Transverse colon (tissue), 4 donors: ENCODE data around the gene MXI1. TPM values are rescaled to one million over a fixed set of nuclear protein-coding genes. Genes with fewer than 3 reads are reported as not detected.

Experiments used
- DNase-seq: peaks from one replicate; pipeline ENCODE4 v3.0.0-alpha.2; 2019
- H3K27ac ChIP-seq, 4 donors: fragments of 200-600 bp; sonication (generic); 2 replicates each; pipeline ENCODE4 v1.5.1; 2016 to 2018; ENCODE audit warnings: inconsistent platforms in 4 of 4
- H3K27me3 ChIP-seq: fragments of 200-600 bp; sonication (generic); 2 replicates; pipeline ENCODE4 v1.5.1; 2017; ENCODE audit warnings: inconsistent platforms
- H3K36me3 ChIP-seq, 4 donors: fragments of 200-600 bp; sonication (generic); 2 replicates each; pipeline ENCODE4 v1.5.1; 2017 to 2019; ENCODE audit warnings: inconsistent platforms in 4 of 4
- H3K4me1 ChIP-seq, 4 donors: fragments of 200-600 bp; sonication (generic); 2 replicates each; pipeline ENCODE4 v1.5.1; 2017 to 2020; ENCODE audit warnings: inconsistent platforms in 4 of 4
- H3K4me3 ChIP-seq, 4 donors: fragments of 200-600 bp; sonication (generic); 1 replicate in 1 of 4; 2 replicates in 3 of 4; pipeline versions ENCODE4 v1.5.1 to v1.6.1; 2017 to 2019; ENCODE audit warnings: inconsistent platforms in 4 of 4
- H3K9me3 ChIP-seq, 2 donors: fragments of 200-600 bp; sonication (generic); 2 replicates each; pipeline ENCODE4 v1.5.1; 2017 to 2019; ENCODE audit warnings: inconsistent platforms in 2 of 2
- CTCF ChIP-seq, 5 experiments: fragments of 200-600 bp in 3 of 5; fragments of 450-650 bp in 2 of 5; sonication (generic) in 3 of 5; IDR thresholded peaks; 1 replicate in 2 of 5; 2 replicates in 3 of 5; pipeline ENCODE4 v1.5.1; 2016 to 2017; ENCODE audit warnings: antibody characterized with exemption in 5 of 5, inconsistent platforms in 3 of 5, mild to moderate bottlenecking in 2 of 5, moderate library complexity in 1 of 5
- EP300 ChIP-seq: sonication (generic); formaldehyde crosslinking; IDR thresholded peaks from one replicate; pipeline ENCODE4 v1.6.1; 2017; ENCODE audit warnings: antibody characterized with exemption, low read depth
- POLR2A ChIP-seq: fragments of 450-650 bp; IDR thresholded peaks from one replicate; pipeline ENCODE4 v1.6.1; 2016; ENCODE audit warnings: antibody characterized with exemption, mild to moderate bottlenecking, moderate library complexity
- POLR2AphosphoS5 ChIP-seq, 3 donors: sonication (generic); formaldehyde crosslinking; IDR thresholded peaks; one replicate each; pipeline ENCODE4 v1.6.1; 2016; ENCODE audit warnings: antibody characterized with exemption in 3 of 3
- WGBS, 2 donors: methylation state at CpG; one replicate each; pipeline ENCODE4 v1.1.5; 2018; ENCODE audit warnings: low coverage in 1 of 2; 5-methylcytosine and 5-hydroxymethylcytosine counted together
- in situ Hi-C, 4 donors: fragments of 200-750 bp; cut with MboI; loops; one replicate each; pipeline versions ENCODE4 v1.15.0 to v1.15.1; 2017; ENCODE audit warnings: low sequenced_read_pairs in 3 of 4, low pct_ligation_motif_present in 1 of 4, low pct_unique_long_range_greater_than_20kb in 1 of 4
- intact Hi-C: fragments of 100-400 bp; cut with DNase I; formaldehyde crosslinking; loops from one replicate; pipeline ENCODE4 v1.15.1; 2023; ENCODE audit warnings: low total_unique reads
- total RNA-seq, 4 donors: library from RNA; depleted of rRNA; stranded (reverse); fragments of >200 nt; gene quantifications; one replicate each; pipeline ENCODE4 v1.1.0, GENCODE V29; 2016

MXI1 gene
- total RNA-seq, 4 donors from 2014 or later, result 44.8 to 96.5 (median 65.3) TPM

- in situ Hi-C loops, result no loop called here
- H3K36me3 ChIP-seq, result no peaks in the 10 kb centered on the region
- DNase-seq, result peak; percentile 38
- 41 to 44% methylated on average over 2 to 6 of the region's 6 CpGs for WGBS, 2 donors
- H3K27ac ChIP-seq, result peak overlapping the region in 1 of 4 donors; percentile 14
- TF ChIP-seq CTCF (IDR thresholded peaks at IDR 0.05), result no peak
- peaks cover 0 to 19% (median 12%) of the 10 kb centered on the region in 4 donors for H3K4me1 ChIP-seq
- intact Hi-C loops, result no loop called here
- no peaks in the 10 kb centered on the region for H3K9me3 ChIP-seq
- H3K4me3 ChIP-seq, result no peak overlapping the region
- H3K27me3 ChIP-seq, result peaks cover 22% of the 10 kb centered on the region
Observed at GRCh38 chr10:110162741-110163145, 44.7 kb upstream of the MXI1 start.

- Histone ChIP-seq H3K27me3 (peaks cover 27% of the 10 kb centered on the region), H3K4me1 (peaks cover 0 to 19% (median 12%) of the 10 kb centered on the region in 4 donors), H3K36me3 (no peaks in the 10 kb centered on the region), H3K4me3 (no peak overlapping the region), H3K9me3 (no peaks in the 10 kb centered on the region), H3K27ac (peak overlapping the region in 2 of 4 donors; percentile 14 to 40)
- no peak for DNase-seq
- in situ Hi-C loops (no loop called here), intact Hi-C loops (no loop called here)
- TF ChIP-seq EP300 (no peak), POLR2A (no peak), POLR2AphosphoS5 (IDR thresholded peaks at IDR 0.05) (no peak), CTCF (IDR thresholded peaks at IDR 0.05) (no peak)
- 45 to 47% methylated on average over 3 to 5 of the region's 5 CpGs for WGBS, 2 donors
Observed at GRCh38 chr10:110163192-110163773, 44.1 kb upstream of the MXI1 start.

- H3K4me1 ChIP-seq, result peaks cover 0 to 25% (median 15%) of the 10 kb centered on the region in 4 donors
Observed at GRCh38 chr10:110163841-110164240, 43.6 kb upstream of the MXI1 start.

DNA sequence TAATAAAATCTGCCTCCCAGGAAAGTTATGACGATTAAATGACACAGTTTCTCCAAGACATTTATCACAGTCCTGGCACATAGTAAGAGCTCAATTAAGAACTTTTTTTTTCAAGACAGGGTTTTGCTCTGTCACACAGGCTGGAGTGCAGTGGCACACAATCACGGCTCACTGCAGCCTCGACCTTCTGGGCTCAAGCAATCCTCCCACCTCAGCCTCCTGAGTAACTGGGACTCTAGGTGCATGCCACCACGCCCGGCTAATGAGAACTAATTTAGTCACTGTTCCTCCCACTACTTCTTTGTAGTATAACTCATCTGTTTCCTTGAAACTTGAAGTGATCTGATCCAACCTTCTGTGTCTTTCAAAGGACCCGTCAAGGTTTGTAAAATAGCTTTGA lies 42.2 kb upstream of the MXI1 start:
- H3K4me1 ChIP-seq, result peaks cover 0 to 36% (median 19%) of the 10 kb centered on the region in 4 donors
- no peak for DNase-seq
- H3K27ac ChIP-seq, result no peak overlapping the region
- H3K9me3 ChIP-seq, result no peaks in the 10 kb centered on the region
- no peak overlapping the region for H3K4me3 ChIP-seq
- WGBS, 2 donors, result 52 to 65% methylated on average over 2 to 6 of the region's 6 CpGs
- H3K27me3 ChIP-seq, result peaks cover 45% of the 10 kb centered on the region
- intact Hi-C loops, result no loop called here
- in situ Hi-C loops, result no loop called here
- TF ChIP-seq POLR2A, result no peak
- no peak for TF ChIP-seq EP300
- no peak for TF ChIP-seq POLR2AphosphoS5 (IDR thresholded peaks at IDR 0.05)
- no peak for TF ChIP-seq CTCF (IDR thresholded peaks at IDR 0.05)
- no peaks in the 10 kb centered on the region for H3K36me3 ChIP-seq

More at GRCh38 chr10:110163841-110164240, 43.6 kb upstream of the MXI1 start:
- 20 to 37% methylated on average over 3 to 4 of the region's 4 CpGs for WGBS, 2 donors
- Histone ChIP-seq H3K4me3 (no peak overlapping the region), H3K27me3 (peaks cover 33% of the 10 kb centered on the region), H3K36me3 (no peaks in the 10 kb centered on the region), H3K27ac (no peak overlapping the region), H3K9me3 (no peaks in the 10 kb centered on the region)
- no peak for DNase-seq
- TF ChIP-seq CTCF (IDR thresholded peaks at IDR 0.05) (no peak), POLR2A (no peak), POLR2AphosphoS5 (IDR thresholded peaks at IDR 0.05) (no peak), EP300 (no peak)
- intact Hi-C loops, result no loop called here
- in situ Hi-C loops, result no loop called here
